Peyer's patch (tissue), 4 donors: Measurements from ENCODE around the gene RCBTB2. TPM values are rescaled to one million over a fixed set of nuclear protein-coding genes. Genes with fewer than 3 reads are reported as not detected.

ENCODE experiments used
- DNase-seq, 3 donors: peaks; one replicate each; pipeline ENCODE4 v3.0.0-alpha.2; 2017 to 2019
- H3K27ac ChIP-seq, 4 donors: fragments of 200-600 bp; sonication (generic); one replicate each; pipeline ENCODE4 v1.5.1; 2016 to 2019
- H3K27me3 ChIP-seq, 2 donors: fragments of 200-600 bp; sonication (generic); one replicate each; pipeline ENCODE4 v1.5.1; 2019
- H3K36me3 ChIP-seq, 3 donors: fragments of 200-600 bp; sonication (generic); one replicate each; pipeline ENCODE4 v1.5.1; 2016 to 2019
- H3K4me1 ChIP-seq, 4 donors: fragments of 200-600 bp; sonication (generic); one replicate each; pipeline ENCODE4 v1.5.1; 2016 to 2019
- H3K4me3 ChIP-seq, 4 donors: fragments of 200-600 bp; sonication (generic); 1 replicate in 3 of 4; 2 replicates in 1 of 4; pipeline ENCODE4 v1.5.1; 2016 to 2019; ENCODE audit warnings: mild to moderate bottlenecking in 1 of 4
- H3K9me3 ChIP-seq, 4 donors: fragments of 200-600 bp; sonication (generic); one replicate each; pipeline ENCODE4 v1.5.1; 2016 to 2019; ENCODE audit warnings: mild to moderate bottlenecking in 1 of 4
- POLR2A ChIP-seq, 2 donors: fragments of 450-650 bp; IDR thresholded peaks; one replicate each; pipeline ENCODE4 v1.5.1; 2017; ENCODE audit warnings: antibody characterized with exemption in 2 of 2, mild to moderate bottlenecking in 2 of 2, moderate library complexity in 2 of 2
- total RNA-seq, 4 donors: library from RNA; depleted of rRNA; stranded (reverse); fragments of >200 nt; gene quantifications; one replicate each; pipeline ENCODE4 v1.1.0, GENCODE V29; 2016
- TF ChIP-seq, protein P1 (sequence below), 6 experiments: fragments of 450-650 bp in 4 of 6; fragments of 200-600 bp in 2 of 6; sonication (generic) in 1 of 6; IDR thresholded peaks; one replicate each; pipeline ENCODE4 v1.5.1; 2017 to 2019; ENCODE audit warnings: antibody characterized with exemption in 6 of 6, mild to moderate bottlenecking in 3 of 6, moderate library complexity in 1 of 6

RCBTB2 gene
- total RNA-seq, 4 donors from 2014 or later: 3.2 to 6.3 (median 5.2) TPM

DNA sequence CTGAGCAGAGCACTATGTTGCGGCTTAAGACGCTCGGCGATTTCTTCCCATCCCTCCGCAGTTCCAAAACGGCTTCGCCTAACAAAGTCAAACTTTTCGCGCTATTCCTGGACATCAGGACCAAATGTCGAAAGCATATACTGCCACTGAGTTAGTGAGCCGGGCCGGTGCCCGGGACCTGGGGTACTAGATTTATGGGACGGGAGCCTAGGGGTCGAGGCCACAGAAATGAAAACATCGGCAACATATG, 699 bp downstream of the RCBTB2 start:
- H3K4me1 ChIP-seq: peaks cover 0 to 5% (median 0%) of the 10 kb centered on the region in 4 donors
- H3K27me3 ChIP-seq: no peaks in the 10 kb centered on the region
- no peaks in the 10 kb centered on the region for H3K36me3 ChIP-seq
- DNase-seq: no peak
- H3K4me3 ChIP-seq: peak overlapping the region; percentile 61 to 81 (median 72)
- H3K9me3 ChIP-seq: no peaks in the 10 kb centered on the region
- TF ChIP-seq POLR2A (IDR thresholded peaks at IDR 0.05): no peak
- TF ChIP-seq, protein P1, sequence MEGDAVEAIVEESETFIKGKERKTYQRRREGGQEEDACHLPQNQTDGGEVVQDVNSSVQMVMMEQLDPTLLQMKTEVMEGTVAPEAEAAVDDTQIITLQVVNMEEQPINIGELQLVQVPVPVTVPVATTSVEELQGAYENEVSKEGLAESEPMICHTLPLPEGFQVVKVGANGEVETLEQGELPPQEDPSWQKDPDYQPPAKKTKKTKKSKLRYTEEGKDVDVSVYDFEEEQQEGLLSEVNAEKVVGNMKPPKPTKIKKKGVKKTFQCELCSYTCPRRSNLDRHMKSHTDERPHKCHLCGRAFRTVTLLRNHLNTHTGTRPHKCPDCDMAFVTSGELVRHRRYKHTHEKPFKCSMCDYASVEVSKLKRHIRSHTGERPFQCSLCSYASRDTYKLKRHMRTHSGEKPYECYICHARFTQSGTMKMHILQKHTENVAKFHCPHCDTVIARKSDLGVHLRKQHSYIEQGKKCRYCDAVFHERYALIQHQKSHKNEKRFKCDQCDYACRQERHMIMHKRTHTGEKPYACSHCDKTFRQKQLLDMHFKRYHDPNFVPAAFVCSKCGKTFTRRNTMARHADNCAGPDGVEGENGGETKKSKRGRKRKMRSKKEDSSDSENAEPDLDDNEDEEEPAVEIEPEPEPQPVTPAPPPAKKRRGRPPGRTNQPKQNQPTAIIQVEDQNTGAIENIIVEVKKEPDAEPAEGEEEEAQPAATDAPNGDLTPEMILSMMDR (IDR thresholded peaks at IDR 0.05): no peak
- peak overlapping the region; percentile 90 to 94 (median 92) for H3K27ac ChIP-seq

DNA sequence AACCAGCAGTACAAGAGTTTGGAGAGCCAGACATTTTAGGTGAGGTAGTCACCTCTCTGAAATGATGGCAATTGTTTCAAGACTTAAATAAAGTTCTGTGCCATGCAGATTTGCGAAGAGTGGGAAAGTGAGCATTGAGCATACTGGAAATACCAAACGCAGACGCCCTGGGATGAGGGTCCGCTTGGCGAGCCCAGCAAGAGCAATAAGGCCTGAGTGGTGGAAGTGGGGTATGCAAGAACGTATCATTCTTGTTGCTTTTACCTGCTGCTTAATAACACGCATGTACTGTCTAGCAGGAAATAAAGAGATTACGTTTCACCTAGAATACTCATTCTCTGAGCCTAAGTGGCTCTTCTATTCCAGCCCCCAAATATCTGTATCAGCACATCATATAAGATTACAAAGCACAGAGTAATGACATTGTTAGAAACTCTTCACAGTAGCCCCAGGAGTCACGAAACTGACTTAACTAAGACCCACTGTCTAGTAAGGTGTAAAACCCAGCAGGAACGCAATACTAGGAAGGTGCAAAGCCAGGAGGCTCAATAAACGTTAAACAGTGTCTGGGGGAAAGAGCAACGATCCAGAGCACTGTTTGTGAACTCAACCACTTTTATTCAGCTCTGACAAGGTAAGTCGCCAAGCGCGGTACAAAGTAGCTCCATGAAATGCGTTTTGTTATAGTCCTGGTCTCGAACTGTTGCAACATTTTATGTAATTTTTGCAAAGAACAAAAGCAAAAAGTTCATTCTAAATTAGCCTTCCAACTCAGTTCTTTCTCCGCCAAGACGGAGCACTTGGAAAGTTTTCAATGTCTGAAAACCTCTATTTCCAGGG, 1.2 kb downstream of the RCBTB2 start:
- H3K4me3 ChIP-seq: peak overlapping the region; percentile 61 to 81 (median 72)
- no peak for DNase-seq
- peak overlapping the region; percentile 90 to 94 (median 92) for H3K27ac ChIP-seq
- no peaks in the 10 kb centered on the region for H3K36me3 ChIP-seq
- H3K9me3 ChIP-seq: no peaks in the 10 kb centered on the region
- peaks cover 0 to 5% (median 0%) of the 10 kb centered on the region in 4 donors for H3K4me1 ChIP-seq
- no peaks in the 10 kb centered on the region for H3K27me3 ChIP-seq
- TF ChIP-seq, protein P1 (IDR thresholded peaks at IDR 0.05): no peak
- TF ChIP-seq POLR2A (IDR thresholded peaks at IDR 0.05): no peak

DNA sequence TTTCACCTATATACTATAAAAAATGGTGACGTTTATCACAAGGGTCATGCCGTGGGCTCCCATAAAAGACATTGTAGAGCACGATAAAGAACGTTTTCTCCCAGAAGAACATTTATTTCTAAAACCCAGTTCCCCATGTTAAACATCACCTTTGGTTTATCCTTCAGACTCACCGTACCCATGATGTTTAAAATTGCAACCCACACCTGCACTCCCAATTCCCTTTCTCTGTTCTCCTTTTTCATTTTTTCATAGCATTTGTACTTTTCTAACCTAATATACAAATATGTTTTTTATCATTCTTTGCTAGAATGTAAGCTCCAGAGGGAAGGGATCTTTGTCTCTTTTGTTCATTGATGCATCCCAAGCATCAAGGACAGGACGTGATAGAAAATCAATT, 2.0 kb downstream of the RCBTB2 start:
- DNase-seq: no peak
- TF ChIP-seq, protein P1 (IDR thresholded peaks at IDR 0.05): no peak
- H3K27ac ChIP-seq: no peak overlapping the region

DNA sequence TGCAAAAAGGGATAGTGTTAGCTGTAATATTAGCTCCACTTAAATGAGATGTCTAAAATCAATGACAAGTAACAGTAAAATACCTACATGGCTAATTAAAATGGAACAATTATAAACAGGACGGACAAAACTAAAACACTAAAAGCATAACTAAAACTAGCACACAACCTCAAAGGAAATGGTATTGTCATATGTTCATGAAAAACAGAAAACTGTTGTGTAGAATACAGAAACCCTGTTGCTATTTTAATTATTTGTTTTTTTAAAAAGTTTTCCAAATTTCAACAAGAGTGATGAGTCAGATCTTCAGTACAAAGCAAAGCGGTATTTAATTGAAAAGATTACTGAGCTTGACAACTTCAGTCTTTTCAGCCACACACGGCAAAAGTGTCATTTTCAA, 4.2 kb downstream of the RCBTB2 start:
- peaks cover 0 to 5% (median 0%) of the 10 kb centered on the region in 4 donors for H3K4me1 ChIP-seq
- no peaks in the 10 kb centered on the region for H3K36me3 ChIP-seq
- H3K9me3 ChIP-seq: no peaks in the 10 kb centered on the region
- no peak overlapping the region for H3K4me3 ChIP-seq
- TF ChIP-seq, protein P1 (IDR thresholded peaks at IDR 0.05): no peak
- TF ChIP-seq POLR2A (IDR thresholded peaks at IDR 0.05): no peak
- DNase-seq: no peak
- no peak overlapping the region for H3K27ac ChIP-seq
- no peaks in the 10 kb centered on the region for H3K27me3 ChIP-seq

More for the DNA sequence above, 2.0 kb downstream of the RCBTB2 start:
- Histone ChIP-seq H3K4me1 (peaks cover 0 to 5% (median 0%) of the 10 kb centered on the region in 4 donors), H3K36me3 (no peaks in the 10 kb centered on the region), H3K9me3 (no peaks in the 10 kb centered on the region), H3K4me3 (no peak overlapping the region), H3K27me3 (no peaks in the 10 kb centered on the region)

DNA sequence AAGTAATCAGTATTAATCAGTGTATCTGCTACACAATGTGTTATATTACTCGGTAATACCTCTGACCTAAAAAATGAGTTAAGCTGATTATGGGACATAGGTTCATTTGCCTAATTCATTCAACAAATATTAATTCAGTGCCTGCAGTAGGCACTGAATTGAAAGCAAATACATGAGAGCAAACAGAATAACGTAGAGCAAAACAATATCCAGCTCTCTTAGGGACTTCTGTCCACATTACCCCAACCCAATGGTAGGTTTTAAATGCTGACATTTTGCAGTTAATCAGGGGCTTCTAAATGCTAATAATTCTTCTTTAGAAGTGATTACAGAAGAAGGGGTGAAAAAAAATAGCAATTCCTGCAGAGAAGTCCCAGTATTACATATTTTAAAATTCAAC, 4.9 kb downstream of the RCBTB2 start:
- DNase-seq: no peak
- no peak for TF ChIP-seq POLR2A (IDR thresholded peaks at IDR 0.05)
- TF ChIP-seq, protein P1 (IDR thresholded peaks at IDR 0.05): no peak
- Histone ChIP-seq H3K4me3 (no peak overlapping the region), H3K9me3 (no peaks in the 10 kb centered on the region), H3K36me3 (no peaks in the 10 kb centered on the region), H3K27me3 (no peaks in the 10 kb centered on the region), H3K27ac (no peak overlapping the region), H3K4me1 (no peaks in the 10 kb centered on the region)
